DND-41 (cell line): ENCODE measurements around the gene RAPGEF5.

Experiments used
- ATAC-seq: fragments of 200-7000 bp; cut with Tn5 transposase; 3 replicates; pipeline ENCODE4 v1.9.1; 2021; ENCODE audit warnings: low read depth; ENCODE audit not compliant: insufficient read depth
- DNase-seq: peaks from one replicate; pipeline ENCODE4 v3.0.0-alpha.2; 2020
- H2AFZ ChIP-seq: 2 replicates; pipeline ENCODE4 v1.6.0; 2012; ENCODE audit warnings: low read depth, low read length
- H3K27ac ChIP-seq: 2 replicates; pipeline ENCODE4 v1.5.1; 2012; ENCODE audit warnings: low read length, inconsistent platforms
- H3K27me3 ChIP-seq: fragments of 200-600 bp; sonication (generic); 2 replicates; pipeline ENCODE4 v1.6.0; 2012; ENCODE audit warnings: low read length, mild to moderate bottlenecking, inconsistent platforms; ENCODE audit not compliant: insufficient read depth, poor library complexity
- H3K36me3 ChIP-seq: 2 replicates; pipeline ENCODE4 v1.5.1; 2012; ENCODE audit warnings: low read length, inconsistent platforms; ENCODE audit not compliant: insufficient read depth
- H3K4me1 ChIP-seq: 2 replicates; pipeline ENCODE4 v1.5.1; 2012; ENCODE audit warnings: mild to moderate bottlenecking, low read length; ENCODE audit not compliant: insufficient read depth
- H3K4me2 ChIP-seq: 2 replicates; pipeline ENCODE4 v1.6.0; 2012; ENCODE audit warnings: mild to moderate bottlenecking, moderate library complexity, low read length, inconsistent platforms; ENCODE audit not compliant: insufficient read depth
- H3K4me3 ChIP-seq, 2 experiments: fragments of 200-600 bp in 1 of 2; shearing (Covaris generic) in 1 of 2; 2 replicates each; pipeline ENCODE4 v1.5.1; 2012 to 2016; ENCODE audit warnings: inconsistent platforms in 2 of 2, low read length in 2 of 2, mild to moderate bottlenecking in 2 of 2, low read depth in 1 of 2, moderate library complexity in 1 of 2
- H3K79me2 ChIP-seq: 2 replicates; pipeline ENCODE4 v1.6.0; 2012; ENCODE audit warnings: low read length, inconsistent platforms; ENCODE audit not compliant: insufficient read depth
- H3K9ac ChIP-seq: 2 replicates; pipeline ENCODE4 v1.6.0; 2012; ENCODE audit warnings: low read depth, mild to moderate bottlenecking, inconsistent platforms, low read length, moderate library complexity
- H3K9me3 ChIP-seq: 2 replicates; pipeline ENCODE4 v1.5.1; 2012; ENCODE audit warnings: low read length, moderate library complexity, mild to moderate bottlenecking, inconsistent platforms; ENCODE audit not compliant: insufficient read depth, severe bottlenecking
- H4K20me1 ChIP-seq: 2 replicates; pipeline ENCODE4 v1.6.0; 2012; ENCODE audit warnings: low read length; ENCODE audit not compliant: insufficient read depth
- CTCF ChIP-seq: IDR thresholded peaks from 2 replicates; pipeline ENCODE4 v1.5.1; 2012; ENCODE audit warnings: borderline replicate concordance, low read length, moderate library complexity, mild to moderate bottlenecking; ENCODE audit not compliant: poor library complexity, severe bottlenecking; ENCODE audit errors: extremely low read depth
- EZH2 ChIP-seq: IDR thresholded peaks from 3 replicates; pipeline ENCODE4 v1.6.1; 2012; ENCODE audit warnings: borderline replicate concordance, low read depth, mild to moderate bottlenecking, moderate library complexity, low read length, inconsistent platforms; ENCODE audit not compliant: severe bottlenecking

Gene RAPGEF5

DNA sequence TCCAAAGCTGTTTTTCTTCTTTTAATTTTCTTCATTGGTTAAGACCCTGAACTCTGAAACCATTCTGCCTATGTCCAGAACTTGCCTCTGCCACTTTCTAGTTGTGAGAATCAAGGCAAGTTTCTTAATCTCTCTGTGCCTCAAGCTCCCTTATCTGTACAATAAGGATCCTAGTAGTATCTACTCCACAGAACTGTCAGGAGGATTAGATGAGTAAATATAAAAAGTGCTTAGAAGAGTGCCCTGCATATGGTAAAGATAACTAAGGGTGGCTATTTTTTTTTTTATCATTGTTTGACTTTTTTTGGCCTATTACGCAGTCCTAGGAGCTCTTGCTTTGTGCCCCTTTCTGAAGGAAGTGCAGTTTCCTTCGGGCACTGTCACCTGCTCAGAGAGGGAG is 46.4 kb upstream of the RAPGEF5 start:
- ATAC-seq, result no peak
- TF ChIP-seq EZH2 (no peak), CTCF (no peak)
- H3K79me2 ChIP-seq, result no peaks in the 10 kb centered on the region
- no peaks in the 10 kb centered on the region for H4K20me1 ChIP-seq
- H3K36me3 ChIP-seq, result no peaks in the 10 kb centered on the region
- H3K4me2 ChIP-seq, result no peak overlapping the region
- peak overlapping the region; percentile 100 for H3K27ac ChIP-seq
- no peak for DNase-seq
- H3K9me3 ChIP-seq, result no peaks in the 10 kb centered on the region
- peak overlapping the region; percentile 91; the same call in 1 of the 2 replicates for H2AFZ ChIP-seq
- H3K9ac ChIP-seq, result no peak overlapping the region
- peaks cover 41% of the 10 kb centered on the region for H3K4me1 ChIP-seq
- H3K4me3 ChIP-seq, result no peak overlapping the region
- H3K27me3 ChIP-seq, result no peaks in the 10 kb centered on the region

DNA sequence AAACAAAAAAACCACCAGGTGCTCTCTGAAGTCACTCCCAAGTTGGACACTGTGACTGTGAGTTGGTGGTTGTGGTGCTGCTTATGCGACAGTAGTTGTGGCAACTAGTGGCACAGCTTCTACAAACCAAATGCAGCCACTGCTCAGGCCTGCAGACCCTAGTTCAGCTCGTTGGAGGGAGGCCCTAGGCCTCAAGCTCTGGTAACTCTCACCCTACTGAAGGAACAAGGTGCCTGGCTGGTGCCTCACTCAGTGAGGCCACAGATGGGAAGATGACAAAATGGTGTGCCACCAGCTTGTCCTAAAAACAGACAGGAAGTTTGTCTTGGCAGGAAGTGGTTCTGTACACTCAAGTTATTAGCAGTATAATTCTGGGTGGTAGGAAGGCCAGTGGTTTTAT is 45.3 kb upstream of the RAPGEF5 start:
- H3K4me2 ChIP-seq, result peak overlapping the region; percentile 26; the same call in 1 of the 2 replicates
- no peaks in the 10 kb centered on the region for H3K27me3 ChIP-seq
- no peaks in the 10 kb centered on the region for H3K9me3 ChIP-seq
- H3K9ac ChIP-seq, result peak overlapping the region; percentile 45
- peak overlapping the region in 1 of 2 experiments; percentile 7; a peak in 1 of 4 replicates for H3K4me3 ChIP-seq
- H4K20me1 ChIP-seq, result no peaks in the 10 kb centered on the region
- H3K36me3 ChIP-seq, result no peaks in the 10 kb centered on the region
- ATAC-seq (peak; percentile 91), DNase-seq (peak; percentile 81)
- H3K79me2 ChIP-seq, result no peaks in the 10 kb centered on the region
- TF ChIP-seq CTCF, result no peak
- H3K4me1 ChIP-seq, result peaks cover 39% of the 10 kb centered on the region
- H3K27ac ChIP-seq, result peak overlapping the region; percentile 100
- peak overlapping the region; percentile 91 for H2AFZ ChIP-seq

DNA sequence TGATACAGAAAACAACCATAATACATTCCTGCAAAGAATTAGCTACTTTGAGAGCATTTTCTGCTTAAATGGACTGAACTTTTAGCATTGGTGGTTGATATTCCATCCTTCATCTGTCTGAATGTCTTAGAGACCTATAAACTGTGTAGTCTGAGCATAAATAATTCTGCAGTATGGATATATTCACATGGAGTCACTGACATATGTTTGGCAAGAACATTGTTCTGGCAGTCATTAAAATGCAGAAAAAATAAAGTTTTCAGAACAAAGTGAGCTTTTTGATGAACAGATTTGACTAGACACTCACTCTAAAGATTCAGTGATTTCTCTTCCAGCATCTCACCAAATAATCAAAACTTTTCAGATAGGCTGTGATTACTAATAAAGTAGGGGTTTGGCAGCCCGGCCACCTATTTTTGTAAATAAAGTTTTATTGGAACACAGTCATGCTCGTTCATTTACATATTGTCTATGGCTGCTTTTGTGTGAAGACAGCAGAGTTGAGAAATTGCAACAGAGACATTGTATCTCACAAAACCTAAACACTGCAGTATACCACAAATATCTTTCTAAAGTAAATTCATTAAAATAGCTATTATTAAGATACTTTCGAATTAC is 44.1 kb upstream of the RAPGEF5 start:
- Histone ChIP-seq H3K36me3 (no peaks in the 10 kb centered on the region), H3K27me3 (no peaks in the 10 kb centered on the region), H3K4me2 (no peak overlapping the region), H3K27ac (peak overlapping the region; percentile 100), H3K9me3 (no peaks in the 10 kb centered on the region), H3K79me2 (no peaks in the 10 kb centered on the region), H4K20me1 (no peaks in the 10 kb centered on the region), H2AFZ (no peak overlapping the region), H3K9ac (no peak overlapping the region), H3K4me1 (peaks cover 31% of the 10 kb centered on the region), H3K4me3 (no peak overlapping the region)
- ATAC-seq (no peak), DNase-seq (no peak)
- TF ChIP-seq CTCF (no peak), EZH2 (no peak)
